Esophagus muscularis mucosa (tissue), 4 donors: ENCODE results near the gene LEUTX.

ENCODE experiments used
- EP300 ChIP-seq: sonication (generic); formaldehyde crosslinking; IDR thresholded peaks from one replicate; pipeline ENCODE4 v1.6.1; 2017; ENCODE audit warnings: antibody characterized with exemption
- POLR2A ChIP-seq: fragments of 450-650 bp; IDR thresholded peaks from one replicate; pipeline ENCODE4 v1.6.1; 2017; ENCODE audit warnings: antibody characterized with exemption, moderate library complexity, mild to moderate bottlenecking, low read depth
- TF ChIP-seq, protein P1 (sequence below), 3 experiments: fragments of 200-600 bp in 2 of 3; fragments of 450-650 bp in 1 of 3; sonication (generic) in 2 of 3; IDR thresholded peaks; one replicate each; pipeline ENCODE4 v1.5.1; 2017 to 2019; ENCODE audit warnings: antibody characterized with exemption in 3 of 3, mild to moderate bottlenecking in 2 of 3, moderate library complexity in 1 of 3

DNA sequence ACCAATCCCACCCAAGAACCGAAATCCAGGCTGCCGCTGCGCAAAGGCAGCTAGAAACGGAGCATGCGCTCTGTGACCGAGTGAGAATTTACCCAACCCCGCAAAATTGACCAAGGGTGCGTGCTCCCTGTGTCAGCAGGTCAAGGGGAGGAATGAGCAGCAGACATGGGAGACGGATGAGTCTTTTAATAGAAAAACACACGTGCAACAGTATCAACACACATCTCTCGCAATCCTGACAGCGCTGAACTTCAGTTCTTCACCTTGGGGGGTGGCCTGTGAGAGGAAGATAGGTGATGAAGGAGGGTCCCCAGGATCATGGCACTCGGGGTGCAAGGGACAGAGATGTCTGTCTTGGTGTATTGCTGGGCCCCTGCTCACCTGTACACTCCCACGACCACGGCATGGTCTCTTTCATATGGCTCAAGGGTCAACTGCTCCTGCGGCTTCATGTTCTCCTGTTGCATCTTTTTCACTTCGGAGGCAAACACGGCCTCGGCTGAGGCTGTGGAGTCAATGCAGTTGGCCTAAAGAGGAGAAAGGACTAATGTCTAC is 55.7 kb downstream of the LEUTX start:
- no peak for TF ChIP-seq EP300
- TF ChIP-seq, protein P1, sequence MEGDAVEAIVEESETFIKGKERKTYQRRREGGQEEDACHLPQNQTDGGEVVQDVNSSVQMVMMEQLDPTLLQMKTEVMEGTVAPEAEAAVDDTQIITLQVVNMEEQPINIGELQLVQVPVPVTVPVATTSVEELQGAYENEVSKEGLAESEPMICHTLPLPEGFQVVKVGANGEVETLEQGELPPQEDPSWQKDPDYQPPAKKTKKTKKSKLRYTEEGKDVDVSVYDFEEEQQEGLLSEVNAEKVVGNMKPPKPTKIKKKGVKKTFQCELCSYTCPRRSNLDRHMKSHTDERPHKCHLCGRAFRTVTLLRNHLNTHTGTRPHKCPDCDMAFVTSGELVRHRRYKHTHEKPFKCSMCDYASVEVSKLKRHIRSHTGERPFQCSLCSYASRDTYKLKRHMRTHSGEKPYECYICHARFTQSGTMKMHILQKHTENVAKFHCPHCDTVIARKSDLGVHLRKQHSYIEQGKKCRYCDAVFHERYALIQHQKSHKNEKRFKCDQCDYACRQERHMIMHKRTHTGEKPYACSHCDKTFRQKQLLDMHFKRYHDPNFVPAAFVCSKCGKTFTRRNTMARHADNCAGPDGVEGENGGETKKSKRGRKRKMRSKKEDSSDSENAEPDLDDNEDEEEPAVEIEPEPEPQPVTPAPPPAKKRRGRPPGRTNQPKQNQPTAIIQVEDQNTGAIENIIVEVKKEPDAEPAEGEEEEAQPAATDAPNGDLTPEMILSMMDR (IDR thresholded peaks at IDR 0.05): no peak
- no peak for TF ChIP-seq POLR2A
